Type B pancreatic cell (in vitro differentiated cells): ENCODE data around the gene EFEMP2. TPM values are rescaled to one million over a fixed set of nuclear protein-coding genes. Genes with fewer than 3 reads are reported as not detected.

Experiments
- DNase-seq: peaks from one replicate; pipeline ENCODE4 v3.0.0; 2021; ENCODE audit warnings: mixed read lengths; ENCODE audit not compliant: unreplicated experiment; ENCODE audit errors: extremely low spot score
- H3K27ac Mint-ChIP-seq: 2 replicates; pipeline ENCODE4 v1.8.0; 2021; ENCODE audit warnings: mild to moderate bottlenecking, mixed read lengths
- H3K27me3 Mint-ChIP-seq: 2 replicates; pipeline ENCODE4 v1.8.0; 2021; ENCODE audit warnings: mixed read lengths
- H3K36me3 Mint-ChIP-seq: 2 replicates; pipeline ENCODE4 v1.8.0; 2021; ENCODE audit warnings: mixed read lengths
- H3K4me1 Mint-ChIP-seq: one replicate; pipeline ENCODE4 v1.8.0; 2021; ENCODE audit warnings: mixed read lengths; ENCODE audit not compliant: unreplicated experiment
- H3K4me3 Mint-ChIP-seq: 2 replicates; pipeline ENCODE4 v1.8.0; 2021; ENCODE audit warnings: mild to moderate bottlenecking, mixed read lengths
- H3K9me3 Mint-ChIP-seq: 2 replicates; pipeline ENCODE4 v1.8.0; 2021; ENCODE audit warnings: mixed read lengths
- CTCF ChIP-seq: fragments of 200-600 bp; sonication (generic); conservative IDR thresholded peaks from 2 replicates; pipeline ENCODE4 v1.5.0; 2021; ENCODE audit warnings: antibody characterized with exemption, mild to moderate bottlenecking
- total RNA-seq: library from RNA; stranded (reverse); gene quantifications from 2 replicates; pipeline ENCODE4 v1.2.1, GENCODE V29; 2021; ENCODE audit warnings: low replicate concordance

The EFEMP2 gene
- total RNA-seq, 1 donor from 2014 or later, result 24.5 TPM

DNA sequence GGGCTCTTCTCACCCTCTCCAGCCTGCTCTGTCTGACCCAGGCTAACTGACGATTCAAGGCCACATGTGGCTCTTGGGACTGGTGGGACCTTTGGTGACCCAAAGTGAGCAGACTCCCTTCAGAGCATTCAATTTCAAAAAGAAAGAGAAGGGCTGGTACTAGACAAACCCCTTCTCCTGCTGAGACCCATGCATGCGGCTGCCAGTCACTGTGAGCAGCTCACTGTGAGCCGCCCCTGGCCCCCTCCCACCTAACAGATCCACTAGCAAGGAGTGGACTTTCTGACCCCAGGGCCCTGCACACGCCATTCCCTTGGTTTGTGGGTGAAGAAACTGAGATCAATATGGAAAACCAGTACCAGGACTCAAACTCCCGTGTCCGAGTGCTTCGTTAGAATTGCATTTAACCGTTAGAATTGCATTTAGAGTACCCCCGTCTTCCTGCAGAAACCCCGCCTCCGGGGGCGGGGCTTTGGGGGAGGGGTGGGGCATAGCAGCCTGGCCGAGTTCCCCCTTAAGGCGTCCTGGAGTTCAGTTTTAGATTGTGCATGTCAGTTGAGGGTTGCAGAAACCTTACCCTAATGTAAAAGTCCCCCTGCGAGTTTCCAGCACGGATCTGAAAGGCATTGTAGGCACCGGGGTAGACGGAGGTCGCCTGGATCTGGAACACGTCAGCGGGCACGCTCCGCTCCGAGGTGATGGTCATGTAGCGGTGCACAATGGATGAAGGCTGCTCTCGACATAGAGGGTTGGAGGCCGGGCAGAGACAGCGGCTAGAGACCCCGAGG lies 5.1 kb downstream of the EFEMP2 start:
- no peak for TF ChIP-seq CTCF
- Mint-ChIP-seq H3K27ac (peak overlapping the region; percentile 37), H3K27me3 (no peaks in the 10 kb centered on the region), H3K36me3 (peaks cover 4% of the 10 kb centered on the region), H3K4me3 (peak overlapping the region; percentile 79), H3K4me1 (peaks cover 13% of the 10 kb centered on the region), H3K9me3 (no peaks in the 10 kb centered on the region)
- DNase-seq, result no peak

- H3K27ac Mint-ChIP-seq, result peak overlapping the region; percentile 37
- no peak for TF ChIP-seq CTCF
- peaks cover 14% of the 10 kb centered on the region for H3K4me1 Mint-ChIP-seq
- peaks cover 4% of the 10 kb centered on the region for H3K36me3 Mint-ChIP-seq
- H3K9me3 Mint-ChIP-seq, result no peaks in the 10 kb centered on the region
- H3K4me3 Mint-ChIP-seq, result peak overlapping the region; percentile 79
- DNase-seq, result no peak
- no peaks in the 10 kb centered on the region for H3K27me3 Mint-ChIP-seq
Measured at GRCh38 chr11:65866509-65867283, 5.9 kb downstream of the EFEMP2 start.

- no peak for TF ChIP-seq CTCF
- Mint-ChIP-seq H3K4me3 (no peak overlapping the region), H3K9me3 (no peaks in the 10 kb centered on the region), H3K27me3 (no peaks in the 10 kb centered on the region), H3K36me3 (peaks cover 4% of the 10 kb centered on the region), H3K27ac (no peak overlapping the region), H3K4me1 (peaks cover 21% of the 10 kb centered on the region)
- no peak for DNase-seq
Measured at GRCh38 chr11:65865550-65866172, 6.9 kb downstream of the EFEMP2 start.

- H3K36me3 Mint-ChIP-seq, result peaks cover 4% of the 10 kb centered on the region
- no peak overlapping the region for H3K27ac Mint-ChIP-seq
Measured at GRCh38 chr11:65864706-65865471, 7.7 kb downstream of the EFEMP2 start.

More at GRCh38 chr11:65864706-65865471, 7.7 kb downstream of the EFEMP2 start:
- Mint-ChIP-seq H3K4me1 (peaks cover 21% of the 10 kb centered on the region), H3K4me3 (no peak overlapping the region), H3K27me3 (no peaks in the 10 kb centered on the region), H3K9me3 (no peaks in the 10 kb centered on the region)
- TF ChIP-seq CTCF, result no peak
- no peak for DNase-seq
